ENCODE measurements around the gene CEP57L1. TPM values are rescaled to one million over a fixed set of nuclear protein-coding genes. Genes with fewer than 3 reads are reported as not detected.

CEP57L1 gene
- total and polyA plus RNA-seq, 4 donors, result 3.8 to 22.1 (median 10.2) TPM

DNA sequence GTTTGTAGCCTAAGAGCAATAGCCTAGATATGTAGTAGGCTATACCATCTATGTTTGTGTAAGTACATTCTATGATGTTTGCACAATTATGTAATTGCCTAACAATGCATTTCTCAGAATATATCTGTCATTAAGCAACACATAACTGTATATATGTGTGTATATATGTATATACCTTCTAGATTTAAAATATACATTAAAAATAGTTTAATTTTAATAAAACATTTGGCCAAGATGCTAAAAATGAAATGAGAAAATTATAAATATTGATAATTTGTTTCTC, 21.2 kb upstream of the CEP57L1 start:
- Histone ChIP-seq H3K9ac (ENCODE audit: low read depth in 1 of 2, low read length in 2 of 2) (no peak overlapping the region), H3K9me3 (ENCODE audit: control insufficient read depth in 4 of 4, low read length in 3 of 4) (no peaks in the 10 kb centered on the region), H3K27me3 (ENCODE audit: control insufficient read depth in 4 of 4, insufficient read depth in 4 of 4, low read length in 3 of 4) (no peaks in the 10 kb centered on the region), H3K4me1 (ENCODE audit: control insufficient read depth in 4 of 4, insufficient read depth in 4 of 4, low read length in 3 of 4) (peaks cover 0 to 5% (median 2%) of the 10 kb centered on the region in 4 donors), H3K36me3 (ENCODE audit: control insufficient read depth in 4 of 4, insufficient read depth in 3 of 4, low read depth in 1 of 4, low read length in 3 of 4) (no peaks in the 10 kb centered on the region), H3K4me3 (ENCODE audit: low read depth in 1 of 3, low read length in 3 of 3) (no peak overlapping the region), H3K27ac (ENCODE audit: low read depth in 1 of 2, low read length in 2 of 2) (no peak overlapping the region)
- no peak for TF ChIP-seq TAF1 (conservative IDR thresholded peaks at IDR 0.05)
- TF ChIP-seq, protein P1, sequence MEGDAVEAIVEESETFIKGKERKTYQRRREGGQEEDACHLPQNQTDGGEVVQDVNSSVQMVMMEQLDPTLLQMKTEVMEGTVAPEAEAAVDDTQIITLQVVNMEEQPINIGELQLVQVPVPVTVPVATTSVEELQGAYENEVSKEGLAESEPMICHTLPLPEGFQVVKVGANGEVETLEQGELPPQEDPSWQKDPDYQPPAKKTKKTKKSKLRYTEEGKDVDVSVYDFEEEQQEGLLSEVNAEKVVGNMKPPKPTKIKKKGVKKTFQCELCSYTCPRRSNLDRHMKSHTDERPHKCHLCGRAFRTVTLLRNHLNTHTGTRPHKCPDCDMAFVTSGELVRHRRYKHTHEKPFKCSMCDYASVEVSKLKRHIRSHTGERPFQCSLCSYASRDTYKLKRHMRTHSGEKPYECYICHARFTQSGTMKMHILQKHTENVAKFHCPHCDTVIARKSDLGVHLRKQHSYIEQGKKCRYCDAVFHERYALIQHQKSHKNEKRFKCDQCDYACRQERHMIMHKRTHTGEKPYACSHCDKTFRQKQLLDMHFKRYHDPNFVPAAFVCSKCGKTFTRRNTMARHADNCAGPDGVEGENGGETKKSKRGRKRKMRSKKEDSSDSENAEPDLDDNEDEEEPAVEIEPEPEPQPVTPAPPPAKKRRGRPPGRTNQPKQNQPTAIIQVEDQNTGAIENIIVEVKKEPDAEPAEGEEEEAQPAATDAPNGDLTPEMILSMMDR (IDR thresholded peaks at IDR 0.05; ENCODE audit: low read depth, low read length, missing input control), result no peak
- TF ChIP-seq GABPA (IDR thresholded peaks at IDR 0.05 in 1 of 2, conservative IDR thresholded peaks at IDR 0.05 in 1 of 2), result no peak
- TF ChIP-seq FOXA1 (IDR thresholded peaks at IDR 0.05), result no peak
- TF ChIP-seq FOXA2 (IDR thresholded peaks at IDR 0.05), result no peak
- no peak for TF ChIP-seq JUND (IDR thresholded peaks at IDR 0.05)
- TF ChIP-seq HNF4G (IDR thresholded peaks at IDR 0.05), result no peak
- TF ChIP-seq SP1 (IDR thresholded peaks at IDR 0.05), result no peak
- no peak for TF ChIP-seq RAD21 (IDR thresholded peaks at IDR 0.05)
- TF ChIP-seq NR2F2 (IDR thresholded peaks at IDR 0.05), result no peak
- no peak for TF ChIP-seq HNF4A (conservative IDR thresholded peaks at IDR 0.05)
- TF ChIP-seq EGR1 (IDR thresholded peaks at IDR 0.05; ENCODE audit: low read depth in 2 of 2), result no peak
- no peak for TF ChIP-seq YY1 (IDR thresholded peaks at IDR 0.05)
- TF ChIP-seq, protein P2, sequence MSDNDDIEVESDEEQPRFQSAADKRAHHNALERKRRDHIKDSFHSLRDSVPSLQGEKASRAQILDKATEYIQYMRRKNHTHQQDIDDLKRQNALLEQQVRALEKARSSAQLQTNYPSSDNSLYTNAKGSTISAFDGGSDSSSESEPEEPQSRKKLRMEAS (IDR thresholded peaks at IDR 0.05), result no peak
- no peak for TF ChIP-seq RXRA (IDR thresholded peaks at IDR 0.05)
- no peak for DNase-seq (ENCODE audit: low spot score)

DNA sequence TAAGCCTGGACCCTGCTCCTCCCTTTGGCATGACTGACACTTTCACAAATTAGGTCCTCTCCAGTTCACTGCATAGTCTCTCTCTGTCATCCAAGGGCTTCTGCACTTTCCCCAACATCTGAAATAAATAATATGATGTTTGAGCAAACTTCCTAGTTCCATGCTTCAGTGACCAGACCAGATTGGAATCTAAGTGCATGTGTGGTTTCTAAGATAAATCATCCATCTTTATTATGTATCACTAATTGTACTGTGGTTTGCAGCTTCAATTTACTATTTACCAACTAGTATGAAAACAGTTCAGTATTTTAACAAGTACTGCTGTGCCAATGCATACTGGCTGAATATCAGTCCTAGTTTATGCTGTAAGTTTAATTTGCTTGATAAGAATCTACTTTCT, 19.4 kb upstream of the CEP57L1 start:
- Histone ChIP-seq H3K36me3 (ENCODE audit: control insufficient read depth in 4 of 4, insufficient read depth in 3 of 4, low read depth in 1 of 4, low read length in 3 of 4) (no peaks in the 10 kb centered on the region), H3K4me1 (ENCODE audit: control insufficient read depth in 4 of 4, insufficient read depth in 4 of 4, low read length in 3 of 4) (peaks cover 0 to 5% (median 3%) of the 10 kb centered on the region in 4 donors), H3K9ac (ENCODE audit: low read depth in 1 of 2, low read length in 2 of 2) (no peak overlapping the region), H3K27ac (ENCODE audit: low read depth in 1 of 2, low read length in 2 of 2) (no peak overlapping the region), H3K27me3 (ENCODE audit: control insufficient read depth in 4 of 4, insufficient read depth in 4 of 4, low read length in 3 of 4) (no peaks in the 10 kb centered on the region), H3K4me3 (ENCODE audit: low read depth in 1 of 3, low read length in 3 of 3) (no peak overlapping the region), H3K9me3 (ENCODE audit: control insufficient read depth in 4 of 4, low read length in 3 of 4) (no peaks in the 10 kb centered on the region)
- TF ChIP-seq HNF4A (conservative IDR thresholded peaks at IDR 0.05) (no peak), FOXA1 (IDR thresholded peaks at IDR 0.05) (no peak), HNF4G (IDR thresholded peaks at IDR 0.05) (no peak), RAD21 (IDR thresholded peaks at IDR 0.05) (no peak), TAF1 (conservative IDR thresholded peaks at IDR 0.05) (no peak), JUND (IDR thresholded peaks at IDR 0.05) (no peak), FOXA2 (IDR thresholded peaks at IDR 0.05) (no peak), NR2F2 (IDR thresholded peaks at IDR 0.05) (no peak), RXRA (IDR thresholded peaks at IDR 0.05) (no peak), YY1 (IDR thresholded peaks at IDR 0.05) (no peak), SP1 (IDR thresholded peaks at IDR 0.05) (no peak), EGR1 (IDR thresholded peaks at IDR 0.05; ENCODE audit: low read depth in 2 of 2) (no peak)
- TF ChIP-seq, protein P3, sequence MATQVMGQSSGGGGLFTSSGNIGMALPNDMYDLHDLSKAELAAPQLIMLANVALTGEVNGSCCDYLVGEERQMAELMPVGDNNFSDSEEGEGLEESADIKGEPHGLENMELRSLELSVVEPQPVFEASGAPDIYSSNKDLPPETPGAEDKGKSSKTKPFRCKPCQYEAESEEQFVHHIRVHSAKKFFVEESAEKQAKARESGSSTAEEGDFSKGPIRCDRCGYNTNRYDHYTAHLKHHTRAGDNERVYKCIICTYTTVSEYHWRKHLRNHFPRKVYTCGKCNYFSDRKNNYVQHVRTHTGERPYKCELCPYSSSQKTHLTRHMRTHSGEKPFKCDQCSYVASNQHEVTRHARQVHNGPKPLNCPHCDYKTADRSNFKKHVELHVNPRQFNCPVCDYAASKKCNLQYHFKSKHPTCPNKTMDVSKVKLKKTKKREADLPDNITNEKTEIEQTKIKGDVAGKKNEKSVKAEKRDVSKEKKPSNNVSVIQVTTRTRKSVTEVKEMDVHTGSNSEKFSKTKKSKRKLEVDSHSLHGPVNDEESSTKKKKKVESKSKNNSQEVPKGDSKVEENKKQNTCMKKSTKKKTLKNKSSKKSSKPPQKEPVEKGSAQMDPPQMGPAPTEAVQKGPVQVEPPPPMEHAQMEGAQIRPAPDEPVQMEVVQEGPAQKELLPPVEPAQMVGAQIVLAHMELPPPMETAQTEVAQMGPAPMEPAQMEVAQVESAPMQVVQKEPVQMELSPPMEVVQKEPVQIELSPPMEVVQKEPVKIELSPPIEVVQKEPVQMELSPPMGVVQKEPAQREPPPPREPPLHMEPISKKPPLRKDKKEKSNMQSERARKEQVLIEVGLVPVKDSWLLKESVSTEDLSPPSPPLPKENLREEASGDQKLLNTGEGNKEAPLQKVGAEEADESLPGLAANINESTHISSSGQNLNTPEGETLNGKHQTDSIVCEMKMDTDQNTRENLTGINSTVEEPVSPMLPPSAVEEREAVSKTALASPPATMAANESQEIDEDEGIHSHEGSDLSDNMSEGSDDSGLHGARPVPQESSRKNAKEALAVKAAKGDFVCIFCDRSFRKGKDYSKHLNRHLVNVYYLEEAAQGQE (IDR thresholded peaks at IDR 0.05), result no peak
- TF ChIP-seq, protein P4, sequence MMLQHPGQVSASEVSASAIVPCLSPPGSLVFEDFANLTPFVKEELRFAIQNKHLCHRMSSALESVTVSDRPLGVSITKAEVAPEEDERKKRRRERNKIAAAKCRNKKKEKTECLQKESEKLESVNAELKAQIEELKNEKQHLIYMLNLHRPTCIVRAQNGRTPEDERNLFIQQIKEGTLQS (IDR thresholded peaks at IDR 0.05), result no peak
- TF ChIP-seq, protein P2 (IDR thresholded peaks at IDR 0.05), result no peak
- TF ChIP-seq, protein P1 (IDR thresholded peaks at IDR 0.05; ENCODE audit: low read depth, low read length, missing input control), result no peak
- TF ChIP-seq, protein P5, sequence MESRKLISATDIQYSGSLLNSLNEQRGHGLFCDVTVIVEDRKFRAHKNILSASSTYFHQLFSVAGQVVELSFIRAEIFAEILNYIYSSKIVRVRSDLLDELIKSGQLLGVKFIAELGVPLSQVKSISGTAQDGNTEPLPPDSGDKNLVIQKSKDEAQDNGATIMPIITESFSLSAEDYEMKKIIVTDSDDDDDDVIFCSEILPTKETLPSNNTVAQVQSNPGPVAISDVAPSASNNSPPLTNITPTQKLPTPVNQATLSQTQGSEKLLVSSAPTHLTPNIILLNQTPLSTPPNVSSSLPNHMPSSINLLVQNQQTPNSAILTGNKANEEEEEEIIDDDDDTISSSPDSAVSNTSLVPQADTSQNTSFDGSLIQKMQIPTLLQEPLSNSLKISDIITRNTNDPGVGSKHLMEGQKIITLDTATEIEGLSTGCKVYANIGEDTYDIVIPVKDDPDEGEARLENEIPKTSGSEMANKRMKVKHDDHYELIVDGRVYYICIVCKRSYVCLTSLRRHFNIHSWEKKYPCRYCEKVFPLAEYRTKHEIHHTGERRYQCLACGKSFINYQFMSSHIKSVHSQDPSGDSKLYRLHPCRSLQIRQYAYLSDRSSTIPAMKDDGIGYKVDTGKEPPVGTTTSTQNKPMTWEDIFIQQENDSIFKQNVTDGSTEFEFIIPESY (IDR thresholded peaks at IDR 0.05), result no peak
- no peak for DNase-seq (ENCODE audit: low spot score)

Data from liver (tissue), 9 donors.